Astrocyte of the hippocampus (primary cell): ENCODE results near the gene PEAR1.

Experiments
- DNase-seq: peaks from one replicate; pipeline ENCODE4 v3.0.0; 2011; ENCODE audit warnings: low read depth, low spot score

PEAR1 gene

DNA sequence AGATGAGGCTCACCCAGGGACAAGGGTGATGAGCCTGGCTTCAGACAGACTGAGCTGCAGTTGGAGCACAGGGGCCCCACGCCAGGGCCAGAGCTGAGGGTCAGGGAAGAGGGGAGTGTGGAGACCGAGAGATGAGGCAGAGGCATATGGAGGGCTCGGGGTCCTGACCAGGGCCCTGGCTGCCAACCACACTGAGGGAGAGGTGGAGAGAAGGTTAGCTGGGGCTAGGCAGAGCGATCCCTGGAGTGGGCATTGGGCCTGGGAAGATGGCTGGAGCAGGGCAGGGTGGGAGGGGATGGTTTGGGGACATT lies 8.0 kb downstream of the PEAR1 start:
- DNase-seq: no peak

GRCh38 chr1:156901966-156902915 lies 8.7 kb downstream of the PEAR1 start:
- no peak for DNase-seq

DNA sequence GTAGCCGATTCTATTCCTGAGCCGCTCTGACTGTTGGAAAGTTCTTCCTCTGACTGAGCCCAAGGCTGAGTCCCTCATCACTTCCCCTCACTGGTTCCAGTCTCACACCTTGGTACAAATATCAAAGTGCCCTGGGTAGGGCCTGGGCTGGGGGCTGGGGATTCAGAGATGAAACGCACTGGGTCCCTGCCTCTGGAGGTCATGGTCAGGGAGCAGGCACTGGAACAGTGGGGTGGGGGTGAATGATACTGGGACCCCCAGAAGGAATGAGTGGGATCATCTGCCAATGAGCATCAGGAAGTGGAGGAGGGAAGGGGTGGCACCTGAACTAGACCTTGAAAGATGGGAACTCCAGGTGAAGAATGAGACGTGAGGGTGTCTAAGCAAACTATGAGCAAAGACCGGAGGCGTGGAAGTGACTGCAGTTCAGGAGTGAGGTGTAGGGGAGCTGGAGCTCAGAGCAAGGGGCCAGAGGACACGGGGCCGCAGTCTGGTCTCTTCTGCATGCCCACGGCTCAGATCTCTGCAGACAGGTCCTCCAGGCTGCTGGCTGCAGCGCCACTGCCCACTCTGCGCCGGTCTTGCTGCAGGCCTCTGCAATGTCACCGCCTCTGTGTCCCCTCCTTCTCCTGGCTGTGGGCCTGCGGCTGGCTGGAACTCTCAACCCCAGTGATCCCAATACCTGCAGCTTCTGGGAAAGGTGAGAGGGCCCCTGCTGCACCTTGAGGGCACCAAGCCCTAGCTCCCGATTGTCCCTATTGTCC lies 10.0 kb downstream of the PEAR1 start:
- DNase-seq: no peak

DNA sequence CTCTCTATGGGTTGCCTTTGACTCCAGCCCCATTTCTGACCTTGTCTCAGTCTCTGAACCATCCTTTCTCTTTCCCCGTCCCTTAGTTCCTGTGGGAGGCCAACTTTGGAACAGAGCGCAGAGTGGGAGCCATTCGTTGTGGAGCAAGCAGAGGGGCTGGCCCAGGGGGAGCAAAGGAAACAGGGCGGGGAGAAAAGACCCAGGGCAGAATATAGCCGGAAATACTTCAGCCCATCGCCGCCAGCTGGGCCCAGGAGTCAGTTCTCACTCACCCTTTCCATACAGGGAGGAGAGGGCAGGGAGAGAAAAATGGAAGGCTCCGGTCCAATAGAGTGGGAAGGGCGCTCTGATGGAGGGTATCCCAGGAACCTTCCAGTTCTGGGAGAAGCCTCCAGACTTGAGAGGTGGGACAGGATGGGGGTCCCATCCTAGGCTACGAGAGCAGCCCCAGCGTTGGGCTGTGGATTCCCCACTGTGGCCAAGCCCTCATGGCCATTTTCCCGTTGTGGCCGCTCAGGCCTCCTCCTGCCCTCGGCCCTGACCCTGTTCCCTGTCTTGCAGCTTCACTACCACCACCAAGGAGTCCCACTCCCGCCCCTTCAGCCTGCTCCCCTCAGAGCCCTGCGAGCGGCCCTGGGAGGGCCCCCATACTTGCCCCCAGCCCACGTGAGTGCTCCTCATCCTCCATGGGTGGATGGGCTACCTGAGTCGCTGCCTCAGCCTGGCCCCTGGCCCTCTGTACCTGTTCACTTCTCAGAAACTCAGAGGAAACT lies 10.9 kb downstream of the PEAR1 start:
- no peak for DNase-seq

- DNase-seq: no peak
These were observed 11.7 kb downstream of the PEAR1 start for GRCh38 chr1:156905176-156905575.

DNA sequence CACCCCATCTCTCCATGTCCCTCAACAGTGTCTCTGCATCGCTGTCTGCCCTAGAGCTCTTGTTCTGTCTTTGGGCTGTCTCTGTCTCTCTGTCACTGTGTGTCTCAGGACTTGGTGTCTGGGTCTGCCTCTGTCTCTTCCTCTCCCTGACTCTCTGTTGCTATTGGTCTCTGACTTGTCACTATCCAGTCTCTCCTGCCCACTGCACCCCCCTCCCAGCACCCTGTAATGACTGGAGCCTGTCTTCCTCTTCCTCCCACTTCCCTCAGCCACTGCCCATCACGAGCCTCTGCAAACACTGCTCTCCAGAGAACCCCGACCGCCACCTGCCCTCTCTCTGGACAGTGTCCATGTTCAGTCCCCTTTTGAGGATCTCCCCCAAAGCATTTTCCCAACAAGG lies 12.1 kb downstream of the PEAR1 start:
- DNase-seq: no peak

GRCh38 chr1:156906206-156906906 lies 12.8 kb downstream of the PEAR1 start:
- no peak for DNase-seq

DNA sequence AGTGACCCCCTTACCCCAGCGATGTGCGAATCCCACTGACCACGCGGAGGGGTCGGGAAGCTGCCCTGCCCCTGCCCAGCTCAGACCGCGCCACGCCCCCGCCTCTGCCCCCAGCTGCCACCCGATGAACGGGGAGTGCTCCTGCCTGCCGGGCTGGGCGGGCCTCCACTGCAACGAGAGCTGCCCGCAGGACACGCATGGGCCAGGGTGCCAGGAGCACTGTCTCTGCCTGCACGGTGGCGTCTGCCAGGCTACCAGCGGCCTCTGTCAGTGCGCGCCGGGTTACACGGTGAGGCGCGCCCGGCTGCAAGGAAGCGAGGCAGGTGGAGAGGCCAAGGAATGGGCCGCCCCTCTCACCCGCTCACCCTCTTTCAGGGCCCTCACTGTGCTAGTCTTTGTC lies 15.0 kb downstream of the PEAR1 start:
- DNase-seq: no peak

GRCh38 chr1:156908955-156909354 lies 15.4 kb downstream of the PEAR1 start:
- no peak for DNase-seq

GRCh38 chr1:156909671-156910070 lies 16.2 kb downstream of the PEAR1 start:
- DNase-seq: no peak

- DNase-seq: peak; percentile 53
These were observed 16.8 kb downstream of the PEAR1 start for GRCh38 chr1:156910309-156910782.

DNA sequence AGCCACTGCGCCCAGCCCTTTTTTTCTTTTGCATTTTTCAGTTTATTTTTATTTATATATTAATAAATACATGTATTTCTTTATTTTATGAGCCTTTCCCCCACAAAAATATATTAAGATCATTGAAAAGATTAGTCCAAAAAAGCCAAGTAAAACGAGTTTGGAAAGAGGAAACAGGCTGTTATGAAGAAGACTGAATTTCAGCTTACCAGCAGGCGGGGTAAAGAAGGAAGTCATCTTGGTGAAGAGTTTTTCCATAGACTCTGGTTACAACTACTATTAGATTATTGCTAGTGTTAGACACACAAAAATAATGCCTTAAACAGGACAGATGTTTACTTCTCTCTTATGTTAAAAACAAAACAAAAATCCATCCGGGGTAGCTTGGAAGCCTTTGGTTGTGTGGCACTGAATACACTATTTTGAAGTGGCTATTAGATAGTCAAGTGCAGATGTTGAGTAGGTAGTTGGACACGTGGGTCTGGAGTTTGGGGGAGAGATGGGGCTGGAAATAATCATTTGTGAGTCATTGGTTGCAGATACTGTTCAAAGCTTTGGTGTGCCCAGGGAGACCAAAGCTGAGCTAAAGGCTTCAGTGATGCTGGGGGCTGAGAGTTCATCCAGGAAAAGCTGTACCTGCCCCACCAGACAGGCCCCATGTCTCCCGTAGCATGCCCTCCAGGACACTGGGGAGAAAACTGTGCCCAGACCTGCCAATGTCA lies 18.2 kb downstream of the PEAR1 start:
- DNase-seq: no peak

DNA sequence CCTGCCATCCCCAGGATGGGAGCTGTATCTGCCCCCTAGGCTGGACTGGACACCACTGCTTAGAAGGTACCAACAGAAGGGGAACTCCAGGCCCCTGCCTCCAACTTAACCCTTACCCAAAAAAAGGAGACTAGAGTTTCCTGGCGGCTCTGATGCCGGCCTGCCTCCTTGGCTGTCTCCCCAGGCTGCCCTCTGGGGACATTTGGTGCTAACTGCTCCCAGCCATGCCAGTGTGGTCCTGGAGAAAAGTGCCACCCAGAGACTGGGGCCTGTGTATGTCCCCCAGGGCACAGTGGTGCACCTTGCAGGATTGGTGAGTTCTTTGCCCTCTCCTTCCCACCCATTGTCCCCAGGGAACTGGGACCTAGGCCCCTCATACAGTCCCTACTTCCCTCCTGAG lies 18.8 kb downstream of the PEAR1 start:
- no peak for DNase-seq

- DNase-seq: no peak
These were observed 19.6 kb downstream of the PEAR1 start for GRCh38 chr1:156912861-156913808.

DNA sequence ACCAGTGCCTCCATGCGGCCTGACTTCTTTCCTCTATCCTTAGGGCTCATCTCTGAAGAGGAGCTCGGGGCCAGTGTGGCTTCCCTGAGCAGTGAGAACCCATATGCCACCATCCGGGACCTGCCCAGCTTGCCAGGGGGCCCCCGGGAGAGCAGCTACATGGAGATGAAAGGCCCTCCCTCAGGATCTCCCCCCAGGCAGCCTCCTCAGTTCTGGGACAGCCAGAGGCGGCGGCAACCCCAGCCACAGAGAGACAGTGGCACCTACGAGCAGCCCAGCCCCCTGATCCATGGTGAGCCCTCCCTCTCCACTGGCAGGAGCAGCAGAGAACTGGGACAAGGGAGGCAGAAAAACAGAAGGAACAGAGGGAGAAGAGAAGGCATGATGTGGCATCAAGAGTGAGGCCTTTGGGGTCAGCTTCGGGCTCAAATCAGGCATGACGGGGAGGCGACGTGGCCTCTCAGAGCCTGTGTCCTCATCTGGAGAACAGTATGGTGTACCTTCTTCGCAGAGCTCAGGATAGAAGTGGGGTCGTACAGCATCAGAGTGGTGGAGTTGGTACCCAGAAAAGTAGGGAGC lies 20.4 kb downstream of the PEAR1 start:
- no peak for DNase-seq

- DNase-seq: peak; percentile 62
These were observed 20.9 kb downstream of the PEAR1 start for GRCh38 chr1:156914440-156914856.

DNA sequence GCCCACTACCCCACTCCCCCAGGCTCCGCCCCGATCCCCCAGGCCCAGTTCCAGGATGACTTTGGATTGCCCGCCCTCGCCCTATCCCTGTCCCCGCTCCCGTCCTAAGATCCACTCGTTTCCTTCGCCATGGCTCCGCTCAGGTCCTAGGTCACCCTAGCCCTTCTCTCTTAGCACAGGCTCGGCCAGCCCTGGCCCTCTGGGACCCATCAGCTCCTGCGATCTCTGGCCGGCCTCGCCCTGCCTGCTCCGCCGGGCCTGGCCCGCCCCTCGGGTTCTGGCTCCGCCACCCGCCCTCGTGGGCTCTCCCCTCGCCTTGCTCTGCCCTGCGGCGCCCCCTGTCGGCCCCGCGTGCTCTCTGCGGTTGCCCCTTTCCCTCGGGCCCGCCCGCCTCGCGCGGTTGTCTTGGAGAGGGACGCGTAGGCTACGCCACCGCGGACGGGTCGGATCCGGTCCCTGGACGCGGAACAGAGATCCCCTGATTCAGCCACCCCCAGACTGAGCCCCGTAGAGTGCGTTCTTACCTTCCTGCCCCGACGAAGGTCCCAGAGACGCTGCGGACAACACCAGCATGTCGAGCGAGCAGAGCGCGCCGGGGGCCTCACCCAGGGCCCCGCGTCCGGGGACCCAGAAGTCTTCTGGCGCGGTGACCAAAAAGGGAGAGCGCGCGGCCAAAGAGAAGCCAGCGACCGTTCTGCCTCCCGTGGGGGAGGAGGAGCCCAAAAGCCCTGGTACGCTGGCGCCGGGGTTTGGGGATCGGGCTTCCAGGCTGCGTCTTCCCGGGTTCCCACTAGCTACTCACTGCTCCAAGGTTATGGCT lies 26.9 kb downstream of the PEAR1 start, which contains the start of gene LRRC71:
Gene LRRC71, plus strand, starts transcription at position 400 of the 820 bp plus-strand sequence. Its CDS starts 172 bp downstream, at position 572.
- DNase-seq: peak; percentile 94

DNA sequence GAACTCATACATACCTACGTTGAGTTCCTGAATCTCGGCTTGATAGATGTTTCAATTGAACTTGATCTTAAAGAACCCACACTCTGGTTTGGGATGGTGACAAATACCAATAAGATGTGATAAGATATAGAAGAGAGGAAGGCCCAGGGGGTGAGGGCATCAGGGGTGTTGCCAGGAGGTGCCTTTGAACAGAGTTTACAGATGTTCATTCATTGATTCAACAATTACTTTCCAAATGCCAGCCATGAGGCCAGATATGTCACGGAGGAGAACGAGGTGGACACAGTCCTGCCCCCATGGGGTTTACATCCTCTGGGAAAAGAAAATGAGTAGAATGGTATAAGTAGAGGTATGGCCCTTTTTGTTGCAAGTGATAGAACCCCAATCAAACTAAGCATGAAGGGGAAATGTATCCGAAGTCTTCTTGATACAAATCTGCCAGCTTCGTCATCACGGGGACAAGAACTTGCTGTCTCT lies 27.6 kb downstream of the PEAR1 start:
- no peak for DNase-seq
